MM.1S (cell line): ENCODE data around the gene MRPS33.
"Not testable (repeated sequence)": the region's sequence is repeated elsewhere in the genome, so short reads cannot be mapped to it uniquely, and the experiment has no call there.

Source experiments
- DNase-seq: peaks from one replicate; pipeline ENCODE4 v3.0.0-alpha.2; 2015
- H2AFZ ChIP-seq: fragments of 300-600 bp; sonication (generic); 2 replicates; pipeline ENCODE4 v1.6.0; 2016; ENCODE audit warnings: antibody characterized with exemption, low read length
- H3F3A ChIP-seq: fragments of 300-600 bp; sonication (generic); 2 replicates; pipeline ENCODE4 v1.6.1; 2016; ENCODE audit warnings: mild to moderate bottlenecking, antibody characterized with exemption, low read length, moderate library complexity, mixed read lengths; ENCODE audit not compliant: insufficient read depth
- H3K27ac ChIP-seq: fragments of 300-600 bp; sonication (generic); 2 replicates; pipeline ENCODE4 v1.5.1; 2016; ENCODE audit warnings: mild to moderate bottlenecking, low read length
- H3K27me3 ChIP-seq: fragments of 300-600 bp; sonication (generic); replicated peaks from 2 replicates; pipeline ENCODE4 v1.6.0; 2016; ENCODE audit warnings: low read length; ENCODE audit not compliant: insufficient read depth
- H3K36me3 ChIP-seq: fragments of 300-600 bp; sonication (generic); replicated peaks from 2 replicates; pipeline ENCODE4 v1.6.1; 2016; ENCODE audit warnings: mild to moderate bottlenecking, low read length, mixed read lengths; ENCODE audit not compliant: insufficient read depth
- H3K4me1 ChIP-seq: fragments of 300-600 bp; sonication (generic); 2 replicates; pipeline ENCODE4 v1.6.1; 2016; ENCODE audit warnings: low read length, mixed read lengths
- H3K4me2 ChIP-seq: fragments of 300-600 bp; sonication (generic); 2 replicates; pipeline ENCODE4 v1.6.0; 2016; ENCODE audit warnings: low read depth, low read length
- H3K4me3 ChIP-seq: fragments of 300-600 bp; sonication (generic); 2 replicates; pipeline ENCODE4 v1.5.1; 2016; ENCODE audit warnings: low read length, mixed read lengths
- H3K79me2 ChIP-seq: fragments of 300-600 bp; sonication (generic); 2 replicates; pipeline ENCODE4 v1.6.1; 2016; ENCODE audit warnings: mixed run types, low read length, mixed read lengths
- H3K9ac ChIP-seq: fragments of 300-600 bp; sonication (generic); 2 replicates; pipeline ENCODE4 v1.6.1; 2016; ENCODE audit warnings: low read length, mixed read lengths
- H3K9me2 ChIP-seq: fragments of 300-600 bp; sonication (generic); replicated peaks from 2 replicates; pipeline ENCODE4 v1.6.1; 2016; ENCODE audit warnings: mild to moderate bottlenecking, low read length, mixed read lengths; ENCODE audit not compliant: insufficient read depth
- H3K9me3 ChIP-seq: fragments of 300-600 bp; sonication (generic); replicated peaks from 2 replicates; pipeline ENCODE4 v1.6.1; 2016; ENCODE audit warnings: mild to moderate bottlenecking, low read length, mixed read lengths; ENCODE audit not compliant: insufficient read depth
- H4K20me1 ChIP-seq: fragments of 300-600 bp; sonication (generic); 2 replicates; pipeline ENCODE4 v1.6.1; 2016; ENCODE audit warnings: mild to moderate bottlenecking, low read length, moderate library complexity, mixed read lengths; ENCODE audit not compliant: insufficient read depth
- CTCF ChIP-seq: fragments of 300-600 bp; sonication (generic); IDR thresholded peaks from 2 replicates; pipeline ENCODE4 v1.5.1; 2016; ENCODE audit warnings: antibody characterized with exemption, low read length, mixed read lengths
- EZH2 ChIP-seq: fragments of 300-600 bp; sonication (generic); optimal IDR thresholded peaks from 2 replicates; pipeline ENCODE3; 2017; ENCODE audit warnings: low read depth, mild to moderate bottlenecking, antibody characterized with exemption, low read length, mixed read lengths
- EZH2phosphoT487 ChIP-seq: fragments of 300-600 bp; sonication (generic); IDR thresholded peaks from 2 replicates; pipeline ENCODE4 v1.6.1; 2018; ENCODE audit warnings: antibody characterized with exemption, low read length

Gene MRPS33

GRCh38 chr7:140961117-140961516, 53.6 kb downstream of the MRPS33 start:
- H3K4me1 ChIP-seq = no peaks in the 10 kb centered on the region
- TF ChIP-seq CTCF (no peak), EZH2 (no peak), EZH2phosphoT487 (no peak)
- no peaks in the 10 kb centered on the region for H3K9me2 ChIP-seq
- DNase-seq = no peak
- no peaks in the 10 kb centered on the region for H4K20me1 ChIP-seq
- no peak overlapping the region for H3K4me3 ChIP-seq
- H3K27me3 ChIP-seq = no peaks in the 10 kb centered on the region
- no peak overlapping the region for H3K27ac ChIP-seq
- no peaks in the 10 kb centered on the region for H3K9me3 ChIP-seq
- H3K36me3 ChIP-seq = no peaks in the 10 kb centered on the region
- H2AFZ ChIP-seq = no peak overlapping the region
- H3K79me2 ChIP-seq = no peaks in the 10 kb centered on the region
- no peak overlapping the region for H3K9ac ChIP-seq
- H3K4me2 ChIP-seq = no peak overlapping the region
- H3F3A ChIP-seq = no peaks in the 10 kb centered on the region

- H4K20me1 ChIP-seq, H3K4me2 ChIP-seq, H3K27ac ChIP-seq, H3K9me2 ChIP-seq, H3K27me3 ChIP-seq, DNase-seq, H3K79me2 ChIP-seq, H3K4me3 ChIP-seq, H3K9ac ChIP-seq, H3K4me1 ChIP-seq, H2AFZ ChIP-seq, H3K36me3 ChIP-seq, H3F3A ChIP-seq, H3K9me3 ChIP-seq: not testable (repeated sequence)
Observed at GRCh38 chr7:140956997-140957396, 57.8 kb downstream of the MRPS33 start.
